Measurements from ENCODE around the gene SPANXN2. TPM values are rescaled to one million over a fixed set of nuclear protein-coding genes. Genes with fewer than 3 reads are reported as not detected.
A peak's percentile ranks its signal among the peaks of the same experiment; 100 is the strongest.

Gene SPANXN2
- total RNA-seq, 2 donors from 2014 or later = not detected

- Histone ChIP-seq H3K4me1 (ENCODE audit: control insufficient read depth, insufficient read depth, low read length) (no peaks in the 10 kb centered on the region), H3K27ac (ENCODE audit: low read depth, low read length) (no peak overlapping the region), H3K9ac (ENCODE audit: extremely low read depth, low read length, poor library complexity, severe bottlenecking) (no peak overlapping the region), H3K36me3 (ENCODE audit: control insufficient read depth, insufficient read depth, low read length) (no peaks in the 10 kb centered on the region), H3K9me3 (ENCODE audit: control insufficient read depth, low read length) (peaks cover 18% of the 10 kb centered on the region), H3K4me3 (ENCODE audit: low read length) (no peak overlapping the region), H3K27me3 (ENCODE audit: control insufficient read depth, insufficient read depth, low read length, poor library complexity, severe bottlenecking) (no peaks in the 10 kb centered on the region)
- DNase-seq = no peak
- Mint-ChIP-seq H3K4me1 (no peaks in the 10 kb centered on the region), H3K4me3 (no peak overlapping the region), H3K27ac (no peak overlapping the region), H3K27me3 (ENCODE audit: insufficient read depth) (no peaks in the 10 kb centered on the region), H3K9me3 (peaks cover 38% of the 10 kb centered on the region), H3K36me3 (ENCODE audit: low read depth) (no peaks in the 10 kb centered on the region)
- WGBS, 2 experiments (ENCODE audit: insufficient coverage in 1 of 2, insufficient read length in 1 of 2) = 95% methylated on average over 3 of the region's 3 CpGs; no CpG with 5 or more reads in 1 of the 2 experiments
- no peak for TF ChIP-seq CTCF (conservative IDR thresholded peaks at IDR 0.05)
These were observed 37.1 kb downstream of the SPANXN2 start for GRCh38 chrX:143683486-143683885.

GRCh38 chrX:143674926-143675325, 45.6 kb downstream of the SPANXN2 start:
- no peaks in the 10 kb centered on the region for H3K4me1 ChIP-seq (ENCODE audit: control insufficient read depth, insufficient read depth, low read length)
- Mint-ChIP-seq H3K4me1 (no peaks in the 10 kb centered on the region), H3K4me3 (no peak overlapping the region), H3K27me3 (ENCODE audit: insufficient read depth) (no peaks in the 10 kb centered on the region), H3K9me3 (peaks cover 42% of the 10 kb centered on the region), H3K36me3 (ENCODE audit: low read depth) (no peaks in the 10 kb centered on the region), H3K27ac (no peak overlapping the region)
- H3K36me3 ChIP-seq (ENCODE audit: control insufficient read depth, insufficient read depth, low read length) = no peaks in the 10 kb centered on the region
- H3K4me3 ChIP-seq (ENCODE audit: low read length) = no peak overlapping the region
- H3K9ac ChIP-seq (ENCODE audit: extremely low read depth, low read length, poor library complexity, severe bottlenecking) = no peak overlapping the region
- DNase-seq = no peak
- no peak overlapping the region for H3K27ac ChIP-seq (ENCODE audit: low read depth, low read length)
- H3K27me3 ChIP-seq (ENCODE audit: control insufficient read depth, insufficient read depth, low read length, poor library complexity, severe bottlenecking) = no peaks in the 10 kb centered on the region
- no peaks in the 10 kb centered on the region for H3K9me3 ChIP-seq (ENCODE audit: control insufficient read depth, low read length)
- TF ChIP-seq CTCF (conservative IDR thresholded peaks at IDR 0.05) = no peak
- WGBS, 2 experiments (ENCODE audit: insufficient coverage in 1 of 2, insufficient read length in 1 of 2) = 66% methylated on average over 3 of the region's 4 CpGs; no CpG with 5 or more reads in 1 of the 2 experiments

- 67 to 82% methylated on average over 3 to 5 of the region's 5 CpGs for WGBS, 2 experiments (ENCODE audit: insufficient coverage in 1 of 2, insufficient read length in 1 of 2)
- no peak overlapping the region for H3K4me3 Mint-ChIP-seq
- Histone ChIP-seq H3K9me3 (ENCODE audit: control insufficient read depth, low read length) (peaks cover 16% of the 10 kb centered on the region), H3K27me3 (ENCODE audit: control insufficient read depth, insufficient read depth, low read length, poor library complexity, severe bottlenecking) (no peaks in the 10 kb centered on the region), H3K27ac (ENCODE audit: low read depth, low read length) (no peak overlapping the region), H3K4me1 (ENCODE audit: control insufficient read depth, insufficient read depth, low read length) (no peaks in the 10 kb centered on the region), H3K9ac (ENCODE audit: extremely low read depth, low read length, poor library complexity, severe bottlenecking) (no peak overlapping the region), H3K36me3 (ENCODE audit: control insufficient read depth, insufficient read depth, low read length) (no peaks in the 10 kb centered on the region), H3K4me3 (ENCODE audit: low read length) (no peak overlapping the region)
- H3K27ac Mint-ChIP-seq = no peak overlapping the region
- no peak for DNase-seq
- peaks cover 41% of the 10 kb centered on the region for H3K9me3 Mint-ChIP-seq
- no peaks in the 10 kb centered on the region for H3K4me1 Mint-ChIP-seq
- no peaks in the 10 kb centered on the region for H3K36me3 Mint-ChIP-seq (ENCODE audit: low read depth)
- TF ChIP-seq CTCF (conservative IDR thresholded peaks at IDR 0.05) = peak; percentile 61
- no peaks in the 10 kb centered on the region for H3K27me3 Mint-ChIP-seq (ENCODE audit: insufficient read depth)
These were observed 51.2 kb downstream of the SPANXN2 start for GRCh38 chrX:143669395-143669794.

Data from endodermal cell (in vitro differentiated cells).